RWPE2 (cell line): ENCODE measurements around the gene SSB.

ENCODE experiments used
- ATAC-seq: fragments of 200-7000 bp; cut with Tn5 transposase; 3 replicates; pipeline ENCODE4 v1.9.1; 2021; ENCODE audit warnings: low read depth
- DNase-seq: peaks from one replicate; pipeline ENCODE4 v3.0.0-alpha.2; 2020; ENCODE audit warnings: low spot score
- H3K27ac ChIP-seq: fragments of 450-650 bp; 2 replicates; pipeline ENCODE4 v1.5.1; 2017; ENCODE audit warnings: mild to moderate bottlenecking; ENCODE audit not compliant: poor library complexity, severe bottlenecking
- H3K27me3 ChIP-seq: fragments of 250-450 bp; sonication (Bioruptor Pico); 2 replicates; pipeline ENCODE4 v1.5.1; 2021; ENCODE audit warnings: mild to moderate bottlenecking, moderate library complexity; ENCODE audit not compliant: insufficient read depth, poor library complexity, severe bottlenecking
- H3K36me3 ChIP-seq: fragments of 250-450 bp; sonication (Bioruptor Pico); 2 replicates; pipeline ENCODE4 v1.5.1; 2020; ENCODE audit warnings: low read depth, mild to moderate bottlenecking, moderate library complexity
- H3K4me1 ChIP-seq: fragments of 250-450 bp; sonication (Bioruptor Pico); 2 replicates; pipeline ENCODE4 v1.5.1; 2021; ENCODE audit warnings: mild to moderate bottlenecking, moderate library complexity; ENCODE audit not compliant: insufficient read depth, poor library complexity, severe bottlenecking
- H3K4me3 ChIP-seq: fragments of 250-450 bp; sonication (Bioruptor Pico); 2 replicates; pipeline ENCODE4 v1.5.1; 2021; ENCODE audit warnings: mild to moderate bottlenecking, moderate library complexity; ENCODE audit not compliant: severe bottlenecking
- H3K9me3 ChIP-seq: fragments of 250-450 bp; sonication (Bioruptor Pico); 2 replicates; pipeline ENCODE4 v1.5.1; 2021; ENCODE audit warnings: mild to moderate bottlenecking, moderate library complexity; ENCODE audit not compliant: severe bottlenecking
- CTCF ChIP-seq: fragments of 450-650 bp; IDR thresholded peaks from one replicate; pipeline ENCODE4 v1.5.1; 2017; ENCODE audit warnings: mild to moderate bottlenecking, moderate library complexity; ENCODE audit not compliant: poor library complexity, severe bottlenecking

SSB gene

GRCh38 chr2:169822036-169822435 lies 23.4 kb downstream of the SSB start:
- H3K4me3 ChIP-seq: no peak overlapping the region
- peaks cover 63% of the 10 kb centered on the region for H3K36me3 ChIP-seq
- DNase-seq (no peak), ATAC-seq (no peak)
- no peaks in the 10 kb centered on the region for H3K27me3 ChIP-seq
- no peak for TF ChIP-seq CTCF
- H3K27ac ChIP-seq: no peak overlapping the region
- no peaks in the 10 kb centered on the region for H3K9me3 ChIP-seq
- H3K4me1 ChIP-seq: peaks cover 46% of the 10 kb centered on the region

- H3K27ac ChIP-seq: peak overlapping the region; percentile 78
- H3K27me3 ChIP-seq: no peaks in the 10 kb centered on the region
- H3K9me3 ChIP-seq: no peaks in the 10 kb centered on the region
- TF ChIP-seq CTCF: no peak
- DNase-seq (no peak), ATAC-seq (no peak)
- peaks cover 55% of the 10 kb centered on the region for H3K36me3 ChIP-seq
- peaks cover 46% of the 10 kb centered on the region for H3K4me1 ChIP-seq
- peak overlapping the region; percentile 71 for H3K4me3 ChIP-seq
Observed at GRCh38 chr2:169822785-169823392, 24.2 kb downstream of the SSB start.

- H3K4me3 ChIP-seq: peak overlapping the region; percentile 71
- H3K27ac ChIP-seq: peak overlapping the region; percentile 78
- H3K4me1 ChIP-seq: peaks cover 39% of the 10 kb centered on the region
Observed at GRCh38 chr2:169823996-169824372, 25.3 kb downstream of the SSB start.

GRCh38 chr2:169824373-169825333 lies 26.0 kb downstream of the SSB start, which contains the start of gene METTL5:
Gene METTL5, minus strand, starts transcription at chr2:169824905. Its CDS starts 308 bp downstream, at chr2:169824597.
- Histone ChIP-seq H3K4me1 (peaks cover 32% of the 10 kb centered on the region), H3K9me3 (no peaks in the 10 kb centered on the region), H3K27me3 (no peaks in the 10 kb centered on the region), H3K36me3 (peaks cover 37% of the 10 kb centered on the region), H3K4me3 (peak within 1 kb of the TSS; percentile 71), H3K27ac (peak within 1 kb of the TSS; percentile 78)
- ATAC-seq (peak; percentile 54), DNase-seq (peak; percentile 77)
- peak; percentile 98 for TF ChIP-seq CTCF

More at GRCh38 chr2:169823996-169824372, 25.3 kb downstream of the SSB start:
- Histone ChIP-seq H3K9me3 (no peaks in the 10 kb centered on the region), H3K27me3 (no peaks in the 10 kb centered on the region), H3K36me3 (peaks cover 44% of the 10 kb centered on the region)
- no peak for TF ChIP-seq CTCF
- ATAC-seq (peak; percentile 8), DNase-seq (no peak)
